Measurements from ENCODE around the gene YIF1A. TPM values are rescaled to one million over a fixed set of nuclear protein-coding genes. Genes with fewer than 3 reads are reported as not detected.

The YIF1A gene
- total RNA-seq, 2 experiments from 2014 or later: 57.4 to 64.0 TPM

- ChIA-PET CTCF (interaction anchor here (7.6 kb wide), 1 partner anchor 7 kb away, joined by 37 read pairs; no protein-coding TSS in a partner anchor), POLR2A (interaction anchor here (1.1 to 1.4 kb wide), 2 partner anchors 11 to 92 kb away, joined by 3 read pairs; no protein-coding TSS in a partner anchor)
- Mint-ChIP-seq H3K4me3 (no peak overlapping the region), H3K27ac (no peak overlapping the region), H3K9me3 (no peaks in the 10 kb centered on the region), H3K27me3 (no peaks in the 10 kb centered on the region), H3K4me1 (ENCODE audit: low read depth) (peaks cover 28% of the 10 kb centered on the region), H3K36me3 (ENCODE audit: low read depth) (peaks cover 45% of the 10 kb centered on the region)
- intact Hi-C loops (cut with micrococcal nuclease): no loop called here
- no peak for ATAC-seq
- no peak for DNase-seq
- TF ChIP-seq, protein P1, sequence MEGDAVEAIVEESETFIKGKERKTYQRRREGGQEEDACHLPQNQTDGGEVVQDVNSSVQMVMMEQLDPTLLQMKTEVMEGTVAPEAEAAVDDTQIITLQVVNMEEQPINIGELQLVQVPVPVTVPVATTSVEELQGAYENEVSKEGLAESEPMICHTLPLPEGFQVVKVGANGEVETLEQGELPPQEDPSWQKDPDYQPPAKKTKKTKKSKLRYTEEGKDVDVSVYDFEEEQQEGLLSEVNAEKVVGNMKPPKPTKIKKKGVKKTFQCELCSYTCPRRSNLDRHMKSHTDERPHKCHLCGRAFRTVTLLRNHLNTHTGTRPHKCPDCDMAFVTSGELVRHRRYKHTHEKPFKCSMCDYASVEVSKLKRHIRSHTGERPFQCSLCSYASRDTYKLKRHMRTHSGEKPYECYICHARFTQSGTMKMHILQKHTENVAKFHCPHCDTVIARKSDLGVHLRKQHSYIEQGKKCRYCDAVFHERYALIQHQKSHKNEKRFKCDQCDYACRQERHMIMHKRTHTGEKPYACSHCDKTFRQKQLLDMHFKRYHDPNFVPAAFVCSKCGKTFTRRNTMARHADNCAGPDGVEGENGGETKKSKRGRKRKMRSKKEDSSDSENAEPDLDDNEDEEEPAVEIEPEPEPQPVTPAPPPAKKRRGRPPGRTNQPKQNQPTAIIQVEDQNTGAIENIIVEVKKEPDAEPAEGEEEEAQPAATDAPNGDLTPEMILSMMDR (IDR thresholded peaks at IDR 0.05): no peak
Observed at GRCh38 chr11:66274219-66274618, 14.7 kb downstream of the YIF1A start.

DNA sequence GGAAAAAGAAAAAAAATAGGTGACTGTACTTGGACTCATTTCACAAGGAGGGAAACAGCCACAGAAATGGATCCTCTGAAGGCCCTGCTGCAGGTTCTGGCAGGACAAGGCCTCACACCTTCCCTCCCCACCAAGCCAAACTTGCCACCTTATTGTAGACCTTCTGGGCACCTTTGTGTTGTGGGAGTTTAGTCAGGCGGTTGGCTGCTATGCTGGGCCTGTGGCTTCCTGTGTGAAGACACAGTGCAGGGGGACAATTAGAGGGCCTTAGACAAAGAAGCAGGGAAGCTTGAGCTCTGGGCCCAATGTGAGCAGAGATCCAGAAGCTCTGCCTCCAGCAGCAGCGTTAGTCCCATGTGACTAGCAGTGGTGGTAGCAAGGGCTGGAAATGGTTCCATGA is 16.3 kb downstream of the YIF1A start:
- TF ChIP-seq, protein P1 (IDR thresholded peaks at IDR 0.05): no peak
- Mint-ChIP-seq H3K27ac (peak overlapping the region; percentile 66), H3K36me3 (ENCODE audit: low read depth) (peaks cover 47% of the 10 kb centered on the region), H3K9me3 (no peaks in the 10 kb centered on the region), H3K27me3 (no peaks in the 10 kb centered on the region), H3K4me3 (no peak overlapping the region), H3K4me1 (ENCODE audit: low read depth) (peaks cover 24% of the 10 kb centered on the region)
- no peak for ATAC-seq
- no peak for DNase-seq
- intact Hi-C loops (cut with micrococcal nuclease): no loop called here
- CTCF ChIA-PET: interaction anchor here (1.3 to 7.6 kb wide), 4 partner anchors 9 to 228 kb away, joined by 3 to 37 read pairs (median 5); partner anchors contain the start of gene YIF1A
- POLR2A ChIA-PET: interaction anchor here (1.4 to 6.4 kb wide), 3 partner anchors 8 to 94 kb away, joined by 3 to 76 read pairs (median 8); partner anchors contain the start of gene CNIH2

GRCh38 chr11:66271816-66272215 is 17.1 kb downstream of the YIF1A start:
- DNase-seq (no peak), ATAC-seq (no peak)
- peaks cover 29% of the 10 kb centered on the region for H3K4me1 Mint-ChIP-seq (ENCODE audit: low read depth)
- no peaks in the 10 kb centered on the region for H3K9me3 Mint-ChIP-seq
- no peaks in the 10 kb centered on the region for H3K27me3 Mint-ChIP-seq
- no peak overlapping the region for H3K4me3 Mint-ChIP-seq
- H3K36me3 Mint-ChIP-seq (ENCODE audit: low read depth): peaks cover 51% of the 10 kb centered on the region
- intact Hi-C loops (cut with micrococcal nuclease): no loop called here
- ChIA-PET POLR2A (interaction anchor here (3.0 to 6.4 kb wide), 2 partner anchors 9 to 12 kb away, joined by 8 to 76 read pairs; partner anchors contain the start of gene CNIH2), CTCF (interaction anchor here (0.8 to 7.6 kb wide), 6 partner anchors 10 to 92 kb away, joined by 3 to 37 read pairs (median 4); partner anchors contain the start of gene YIF1A)
- H3K27ac Mint-ChIP-seq: peak overlapping the region; percentile 27
- TF ChIP-seq, protein P1 (IDR thresholded peaks at IDR 0.05): no peak

DNA sequence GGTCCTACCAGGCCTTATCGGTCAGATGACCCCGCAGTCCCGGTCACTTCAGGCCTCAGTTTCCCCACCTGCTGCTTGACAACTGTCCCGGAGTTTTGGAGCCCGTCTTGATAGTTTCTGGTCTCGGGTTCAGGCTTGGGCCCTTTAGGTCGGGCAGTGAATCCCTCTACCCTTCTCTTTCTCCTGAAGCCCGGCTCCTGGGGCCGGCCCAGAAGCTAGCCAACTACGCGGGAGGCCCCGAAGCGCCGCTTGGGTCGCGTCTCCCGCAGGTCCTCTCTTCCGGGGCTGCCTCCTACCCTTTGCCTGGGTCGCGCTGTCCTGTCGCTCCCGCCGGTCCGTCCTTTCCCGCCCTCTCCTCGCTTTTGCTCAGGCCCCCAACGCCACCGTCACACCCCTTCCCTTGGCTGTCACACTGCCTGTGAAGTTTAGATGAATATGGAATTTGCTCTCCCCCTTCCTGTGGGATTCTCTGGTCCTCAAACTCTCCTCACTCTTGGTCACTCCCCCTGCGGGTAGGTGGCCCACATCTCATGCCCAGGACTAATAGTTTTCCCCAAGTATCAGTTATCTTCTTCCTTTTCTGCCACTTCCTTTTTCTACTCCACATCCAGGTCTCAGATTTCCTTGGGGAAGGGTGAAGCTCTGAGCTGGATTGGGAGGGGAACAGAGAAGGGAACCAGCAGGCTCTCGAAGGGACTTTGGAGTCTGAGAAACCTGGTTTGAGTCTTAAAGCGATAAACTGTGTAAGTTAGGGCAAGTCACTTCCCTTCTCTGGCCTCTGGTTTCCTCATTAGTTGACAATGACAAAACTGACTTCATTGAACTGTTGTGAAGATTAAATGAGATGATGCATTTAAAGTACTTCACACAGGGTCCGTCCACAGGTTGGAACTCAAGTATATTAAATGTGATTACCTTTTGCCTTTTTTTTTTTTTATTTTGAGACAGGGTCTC is 19.7 kb downstream of the YIF1A start:
- TF ChIP-seq, protein P1 (IDR thresholded peaks at IDR 0.05): peak; percentile 22
- DNase-seq (peak; percentile 27), ATAC-seq (no peak)
- intact Hi-C loops (cut with micrococcal nuclease): no loop called here
- ChIA-PET POLR2A (interaction anchor here (1.2 to 6.4 kb wide), 6 partner anchors 11 to 47 kb away, joined by 4 to 76 read pairs (median 6); partner anchors contain the start of gene CNIH2), CTCF (interaction anchor here (0.9 to 7.6 kb wide), 2 partner anchors 12 to 20 kb away, joined by 4 to 37 read pairs; partner anchors contain the start of gene YIF1A)
- H3K36me3 Mint-ChIP-seq (ENCODE audit: low read depth): peaks cover 45% of the 10 kb centered on the region
- H3K4me3 Mint-ChIP-seq: peak overlapping the region; percentile 91
- no peaks in the 10 kb centered on the region for H3K27me3 Mint-ChIP-seq
- peak overlapping the region; percentile 98 for H3K27ac Mint-ChIP-seq
- peaks cover 29% of the 10 kb centered on the region for H3K4me1 Mint-ChIP-seq (ENCODE audit: low read depth)
- no peaks in the 10 kb centered on the region for H3K9me3 Mint-ChIP-seq

Data from activated CD8-positive, alpha-beta T cell treated with anti-CD3 and anti-CD28 coated beads for 36 hours (primary cell).